ENCODE results near the gene KCNJ9.
A peak's percentile ranks its signal among the peaks of the same experiment; 100 is the strongest.

KCNJ9 gene

DNA sequence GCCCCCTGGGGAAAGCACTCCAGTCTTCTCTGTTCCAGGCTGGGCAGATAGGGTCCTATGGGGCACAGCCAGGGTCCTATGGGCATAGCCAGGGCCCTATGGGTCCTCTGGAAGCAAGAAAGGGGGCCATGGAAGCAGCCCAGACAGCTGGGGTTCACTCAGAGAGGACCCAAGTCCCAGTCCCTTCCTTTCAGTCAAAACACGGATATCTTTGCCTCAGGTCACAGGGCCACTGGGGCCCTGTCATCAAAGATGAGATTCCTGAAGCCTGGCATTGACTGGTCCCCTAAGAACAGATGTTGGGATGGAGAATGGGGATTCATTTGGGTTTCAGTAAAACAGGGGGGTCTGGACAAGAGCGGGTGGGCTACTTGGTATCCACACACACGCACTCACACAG, 8.5 kb downstream of the KCNJ9 start:
- no peak for DNase-seq

DNA sequence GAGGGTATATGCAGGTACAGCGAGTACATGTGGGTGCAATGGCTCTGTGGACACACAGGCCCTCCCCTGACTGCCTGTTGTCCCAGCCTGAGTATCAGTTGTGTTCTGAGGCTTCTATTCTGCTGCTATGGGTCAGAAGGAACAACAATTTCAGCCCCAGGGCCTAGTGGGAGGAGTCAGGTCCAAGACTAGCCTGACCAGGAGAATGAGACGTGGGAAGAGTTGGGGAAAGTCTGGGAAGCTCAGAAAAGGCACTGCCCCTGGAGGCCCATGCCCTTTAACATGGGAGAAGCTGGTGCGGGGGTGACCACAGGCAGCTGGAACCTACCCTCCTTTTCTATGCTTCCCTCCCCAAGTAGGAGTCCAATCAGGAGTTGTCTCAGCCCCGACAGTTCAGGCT, 9.4 kb downstream of the KCNJ9 start:
- DNase-seq = no peak

DNA sequence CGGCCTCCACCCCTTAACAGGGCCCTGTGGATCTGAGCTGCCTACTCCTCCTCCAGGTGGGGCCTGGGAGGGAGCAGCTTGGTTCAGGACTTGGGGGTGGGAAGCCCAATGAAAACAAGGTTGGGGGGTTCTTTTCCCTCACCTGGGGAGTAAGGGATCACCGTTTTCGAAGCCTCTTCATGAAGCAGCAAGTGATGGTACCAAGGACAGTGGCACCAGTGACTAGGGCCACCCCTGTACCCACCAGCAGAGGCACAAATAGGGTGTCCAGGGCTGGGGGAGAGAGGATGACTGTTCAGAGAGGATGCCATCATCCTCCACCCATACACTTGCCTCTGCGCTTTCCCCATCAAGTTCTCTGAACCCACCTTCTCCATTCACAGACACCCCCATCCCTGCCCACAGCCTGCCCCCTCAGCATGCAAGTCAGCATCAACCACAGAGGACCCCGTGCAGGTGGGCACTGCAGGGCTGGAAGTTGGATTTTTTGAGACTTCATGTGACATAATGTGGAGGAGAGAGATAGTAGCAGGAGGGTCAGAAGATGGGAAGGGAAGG, 10.4 kb downstream of the KCNJ9 start:
- no peak for DNase-seq

- no peak for DNase-seq
These were observed 11.2 kb downstream of the KCNJ9 start for GRCh38 chr1:160092366-160093068.

GRCh38 chr1:160093069-160093395, 11.7 kb downstream of the KCNJ9 start:
- no peak for DNase-seq

- no peak for DNase-seq
These were observed 12.4 kb downstream of the KCNJ9 start for GRCh38 chr1:160093624-160094290.

- no peak for DNase-seq
These were observed 12.9 kb downstream of the KCNJ9 start for GRCh38 chr1:160094291-160094625.

DNA sequence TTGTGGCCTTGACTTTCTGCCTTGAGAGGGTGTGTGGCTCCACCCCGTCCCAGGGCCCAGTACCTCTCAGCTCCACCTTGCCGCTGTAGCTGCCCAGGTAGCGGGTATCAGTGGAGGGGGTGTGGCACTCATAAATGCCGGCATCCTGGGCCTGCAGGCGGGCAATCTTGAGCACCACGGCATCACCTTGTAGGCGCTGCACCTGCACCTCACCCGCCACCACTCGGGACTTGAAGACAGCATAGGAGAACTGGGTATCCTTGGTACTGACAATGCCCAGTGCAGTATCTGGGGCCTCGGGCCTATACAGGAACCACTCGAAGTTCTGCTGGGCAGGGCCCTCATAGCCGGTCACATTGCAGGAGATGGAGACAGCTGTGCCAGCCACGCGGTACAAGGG, 13.5 kb downstream of the KCNJ9 start:
- no peak for DNase-seq

DNA sequence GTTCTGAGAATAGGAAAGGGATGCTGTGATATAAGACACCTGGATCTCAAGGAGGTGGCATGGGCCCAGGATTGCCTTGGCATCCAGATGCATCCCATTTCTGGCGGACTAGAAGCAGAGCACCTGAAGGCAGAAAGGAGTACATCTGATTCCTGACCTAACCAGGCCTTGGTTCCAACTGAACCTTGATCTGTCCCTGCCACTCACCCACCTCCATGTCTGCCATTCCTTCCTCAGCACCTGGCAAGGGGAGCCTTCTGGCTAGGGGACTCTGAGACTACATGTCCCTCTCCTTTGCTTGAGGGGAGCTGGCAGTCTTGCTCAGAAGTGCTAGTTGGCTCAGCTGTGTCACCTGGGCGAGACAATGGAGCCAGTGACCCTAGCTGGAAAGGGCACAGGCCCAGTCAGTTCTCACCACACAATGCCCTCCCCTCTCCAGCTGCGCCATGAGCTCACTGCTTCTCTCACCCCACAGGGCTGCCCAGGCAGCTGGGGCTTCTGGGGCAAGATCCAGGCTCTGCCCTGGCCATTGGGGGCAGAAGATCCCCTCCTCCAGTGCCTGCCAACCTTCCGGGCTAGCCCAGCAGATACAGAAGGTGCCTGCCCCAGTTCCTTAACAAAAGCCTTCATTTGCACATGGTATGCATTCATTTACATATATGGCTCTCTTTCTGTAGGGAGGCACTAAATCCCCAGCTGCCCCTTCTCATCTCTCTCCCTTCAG, 14.2 kb downstream of the KCNJ9 start:
- peak in 1 of 3 donors; percentile 39 for DNase-seq

DNA sequence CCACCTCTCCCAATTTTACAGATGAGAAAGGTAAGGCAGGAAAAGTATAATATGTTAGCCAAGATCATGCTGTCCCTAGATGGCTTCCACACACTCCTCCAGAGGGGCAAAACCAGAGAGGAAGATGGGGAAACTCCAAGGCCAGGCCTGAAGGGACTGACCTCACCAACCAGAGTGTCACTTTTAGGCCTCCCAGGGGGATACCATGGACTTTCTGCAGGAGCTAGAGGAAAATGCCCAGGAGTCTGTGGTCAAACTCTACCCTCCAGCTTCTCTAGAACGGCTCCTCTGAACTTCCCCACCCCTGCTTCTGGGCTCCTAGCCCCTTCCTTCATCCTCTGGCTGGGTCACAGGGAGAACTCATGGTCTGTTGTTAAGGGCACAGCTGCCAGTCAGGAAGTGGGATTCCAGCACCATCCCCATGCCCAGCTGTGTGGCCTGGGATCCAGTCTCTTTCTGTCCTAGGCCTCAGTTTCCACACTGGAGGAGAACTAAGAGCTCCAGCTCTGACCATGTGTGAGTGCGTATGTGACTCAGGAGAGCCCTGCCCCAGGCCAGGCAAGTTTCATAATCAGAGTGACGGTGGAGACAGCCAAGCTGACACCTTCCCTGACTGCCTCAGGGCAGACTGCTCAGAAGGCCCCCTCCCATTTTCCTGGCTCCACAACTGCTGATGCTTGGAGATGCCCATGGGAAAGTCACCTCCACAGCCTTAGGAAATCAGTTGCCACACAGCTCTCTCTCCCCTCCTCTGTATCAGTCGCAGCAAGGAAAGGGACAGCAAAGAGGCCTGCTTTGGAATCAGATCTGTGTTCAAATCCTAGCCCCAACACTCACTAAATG, 15.2 kb downstream of the KCNJ9 start:
- peak; percentile 91 to 96 (median 92) for DNase-seq

DNA sequence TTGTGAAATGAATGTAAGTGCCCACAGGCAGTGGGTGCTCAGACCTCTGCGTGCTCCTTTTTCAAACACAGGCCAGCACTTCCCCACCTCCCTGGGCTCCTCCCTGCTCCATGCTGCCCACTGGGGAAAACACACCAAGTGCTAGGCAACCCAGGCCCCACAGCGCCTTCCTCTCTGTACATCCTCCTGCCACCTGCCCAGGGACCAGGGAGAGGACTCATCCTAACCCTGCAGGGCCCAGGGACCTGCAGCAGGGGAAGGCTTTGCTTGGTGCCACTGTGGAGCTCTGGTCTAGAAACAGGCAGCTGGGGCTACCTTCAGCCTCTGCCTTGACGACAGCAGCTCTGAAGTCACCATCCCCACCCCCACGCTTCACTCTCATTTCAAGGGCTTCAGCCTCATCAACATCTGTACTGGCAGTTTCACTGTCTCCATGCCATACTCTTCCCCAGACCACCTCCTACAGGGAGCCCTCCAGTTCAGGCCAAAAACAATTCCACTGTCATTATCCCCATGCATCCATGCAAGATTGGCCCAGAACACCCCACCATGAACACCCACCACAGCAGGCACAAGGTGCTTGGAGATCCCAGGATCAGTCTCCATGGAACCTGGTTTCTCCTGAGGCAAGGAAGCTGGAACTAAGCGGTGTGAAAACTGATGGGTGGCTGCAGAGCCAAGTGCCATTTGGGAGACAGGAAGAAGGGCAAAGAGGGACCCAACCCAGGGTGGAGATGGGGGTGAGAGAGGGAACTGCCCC, 16.0 kb downstream of the KCNJ9 start:
- peak; percentile 55 to 79 (median 67) for DNase-seq

- peak; percentile 80 to 96 (median 87) for DNase-seq
These were observed 16.8 kb downstream of the KCNJ9 start, which contains the start of gene IGSF8 for GRCh38 chr1:160097911-160098851. TSS of gene IGSF8 (minus strand) at chr1:160098619. CDS start at chr1:160098472, 147 bp downstream.

- DNase-seq = peak; percentile 94 to 99 (median 97)
These were observed 17.7 kb downstream of the KCNJ9 start for GRCh38 chr1:160098852-160099561.

- DNase-seq = no peak
These were observed 18.5 kb downstream of the KCNJ9 start for GRCh38 chr1:160099716-160100375.

DNA sequence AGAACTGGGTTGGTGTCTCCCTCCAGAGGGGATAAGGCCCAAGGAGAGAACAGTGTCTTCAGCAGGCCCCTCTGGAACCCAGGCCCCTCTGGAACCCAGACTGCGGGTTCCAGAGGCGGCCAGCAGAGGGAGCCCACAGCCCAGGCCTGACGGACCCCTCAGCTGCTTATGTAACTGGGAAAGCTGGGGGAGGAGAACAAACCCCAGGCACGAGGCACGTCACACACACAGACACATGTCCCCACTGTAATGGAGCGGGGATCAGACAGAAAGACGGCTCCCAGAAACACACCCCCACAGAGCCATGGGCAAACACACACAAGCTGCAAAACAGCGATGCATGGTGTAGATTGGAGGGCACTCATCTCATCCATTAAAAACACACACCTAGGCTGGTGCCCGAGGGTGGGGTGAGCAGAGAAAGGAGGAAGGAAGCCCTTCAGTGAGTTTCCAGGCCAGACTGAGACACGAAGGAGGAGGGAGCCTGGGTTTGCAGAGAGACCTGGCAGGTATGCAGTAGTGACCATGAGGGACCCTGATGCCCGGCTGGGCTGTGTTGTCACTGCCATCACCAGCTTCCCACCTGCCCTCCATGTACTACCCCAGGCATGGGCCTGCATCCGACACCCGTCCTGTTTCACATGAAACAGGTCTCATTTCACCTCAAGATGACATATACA, 19.8 kb downstream of the KCNJ9 start:
- peak; percentile 84 to 92 (median 91) for DNase-seq

- no peak for DNase-seq
These were observed 20.6 kb downstream of the KCNJ9 start for GRCh38 chr1:160101717-160102522.

DNA sequence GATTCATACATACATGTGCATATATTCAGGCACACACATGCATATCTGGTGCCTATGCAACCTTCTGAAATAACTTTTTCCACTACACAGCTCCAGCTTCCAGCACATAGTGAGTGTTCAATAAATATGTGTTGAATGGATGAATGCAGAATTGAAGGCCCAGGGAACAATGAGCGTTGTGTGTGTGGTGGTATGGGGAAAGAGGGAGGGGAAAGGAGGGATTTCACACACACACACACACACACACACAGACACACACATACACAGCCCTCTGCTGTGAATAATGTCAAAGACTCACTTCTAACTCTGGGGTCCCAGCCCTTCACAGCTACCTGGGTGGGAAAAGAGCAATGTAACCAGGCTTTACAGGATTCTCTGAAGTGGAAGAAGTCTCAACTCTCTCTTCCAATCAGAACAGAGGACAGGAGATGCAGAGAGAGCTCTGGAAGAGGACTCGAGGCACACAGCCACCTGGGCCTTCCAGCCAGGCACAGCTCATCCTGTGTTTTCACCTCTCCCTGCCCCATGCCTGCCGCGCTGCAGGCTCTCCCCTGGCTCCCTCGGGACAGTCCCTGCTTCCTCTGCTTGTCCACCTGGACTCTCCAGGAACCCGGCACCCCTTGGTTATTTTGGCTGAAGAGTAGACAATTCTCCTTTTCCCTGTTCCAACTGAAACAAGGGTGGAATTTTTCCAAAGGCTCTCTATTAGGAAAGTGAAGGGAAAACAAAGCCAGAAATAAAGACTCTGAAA, 22.5 kb downstream of the KCNJ9 start:
- no peak for DNase-seq

Data from suppressor macrophage treated with lipopolysaccharide for 1 hour (primary cell).